GM21381 (cell line): ENCODE results near the gene ADGRF5.

Experiments used
- ATAC-seq: cut with Tn5 transposase; IDR thresholded peaks from one replicate; pipeline ENCODE4 v1.9.1; 2021; ENCODE audit warnings: mild to moderate bottlenecking, moderate library complexity; ENCODE audit not compliant: unreplicated experiment

The ADGRF5 gene, protein sequence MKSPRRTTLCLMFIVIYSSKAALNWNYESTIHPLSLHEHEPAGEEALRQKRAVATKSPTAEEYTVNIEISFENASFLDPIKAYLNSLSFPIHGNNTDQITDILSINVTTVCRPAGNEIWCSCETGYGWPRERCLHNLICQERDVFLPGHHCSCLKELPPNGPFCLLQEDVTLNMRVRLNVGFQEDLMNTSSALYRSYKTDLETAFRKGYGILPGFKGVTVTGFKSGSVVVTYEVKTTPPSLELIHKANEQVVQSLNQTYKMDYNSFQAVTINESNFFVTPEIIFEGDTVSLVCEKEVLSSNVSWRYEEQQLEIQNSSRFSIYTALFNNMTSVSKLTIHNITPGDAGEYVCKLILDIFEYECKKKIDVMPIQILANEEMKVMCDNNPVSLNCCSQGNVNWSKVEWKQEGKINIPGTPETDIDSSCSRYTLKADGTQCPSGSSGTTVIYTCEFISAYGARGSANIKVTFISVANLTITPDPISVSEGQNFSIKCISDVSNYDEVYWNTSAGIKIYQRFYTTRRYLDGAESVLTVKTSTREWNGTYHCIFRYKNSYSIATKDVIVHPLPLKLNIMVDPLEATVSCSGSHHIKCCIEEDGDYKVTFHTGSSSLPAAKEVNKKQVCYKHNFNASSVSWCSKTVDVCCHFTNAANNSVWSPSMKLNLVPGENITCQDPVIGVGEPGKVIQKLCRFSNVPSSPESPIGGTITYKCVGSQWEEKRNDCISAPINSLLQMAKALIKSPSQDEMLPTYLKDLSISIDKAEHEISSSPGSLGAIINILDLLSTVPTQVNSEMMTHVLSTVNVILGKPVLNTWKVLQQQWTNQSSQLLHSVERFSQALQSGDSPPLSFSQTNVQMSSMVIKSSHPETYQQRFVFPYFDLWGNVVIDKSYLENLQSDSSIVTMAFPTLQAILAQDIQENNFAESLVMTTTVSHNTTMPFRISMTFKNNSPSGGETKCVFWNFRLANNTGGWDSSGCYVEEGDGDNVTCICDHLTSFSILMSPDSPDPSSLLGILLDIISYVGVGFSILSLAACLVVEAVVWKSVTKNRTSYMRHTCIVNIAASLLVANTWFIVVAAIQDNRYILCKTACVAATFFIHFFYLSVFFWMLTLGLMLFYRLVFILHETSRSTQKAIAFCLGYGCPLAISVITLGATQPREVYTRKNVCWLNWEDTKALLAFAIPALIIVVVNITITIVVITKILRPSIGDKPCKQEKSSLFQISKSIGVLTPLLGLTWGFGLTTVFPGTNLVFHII (N-terminal part only)

GRCh38 chr6:46921731-46922130 lies at the start of gene ADGRF5:
ADGRF5 (minus strand) TSS chr6:46921938; CDS start chr6:46906762, 15,176 bp downstream.
- ATAC-seq, result no peak

GRCh38 chr6:46969206-46969605 lies 47.5 kb upstream of the ADGRF5 start:
- ATAC-seq, result no peak

- no peak for ATAC-seq
Measured at GRCh38 chr6:46967826-46968349, 46.1 kb upstream of the ADGRF5 start.

GRCh38 chr6:46964716-46965519 lies 43.2 kb upstream of the ADGRF5 start:
- ATAC-seq, result no peak

- no peak for ATAC-seq
Measured at GRCh38 chr6:46963626-46964025, 41.9 kb upstream of the ADGRF5 start.

DNA sequence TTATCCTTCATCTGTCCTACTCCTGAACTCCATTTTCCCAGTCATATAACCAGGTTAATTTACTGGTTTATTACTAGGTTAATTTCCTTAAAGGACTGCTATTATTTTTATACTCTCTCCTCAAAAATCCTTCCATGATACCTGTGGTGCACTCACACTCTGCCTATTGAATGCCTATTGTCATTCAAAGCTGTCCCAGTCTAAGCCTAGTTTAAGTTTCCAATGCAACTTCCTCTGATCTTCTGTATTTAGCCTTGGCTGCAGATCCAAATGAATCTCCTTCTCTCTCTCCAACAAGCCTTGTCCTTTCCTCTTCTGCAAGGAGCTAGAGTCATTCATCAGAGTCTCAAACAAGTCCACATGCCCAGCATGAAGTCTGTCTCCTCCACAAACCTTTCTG lies 41.3 kb upstream of the ADGRF5 start:
- ATAC-seq, result no peak

GRCh38 chr6:46961711-46962110 lies 40.0 kb upstream of the ADGRF5 start:
- ATAC-seq, result no peak

- no peak for ATAC-seq
Measured at GRCh38 chr6:46961232-46961631, 39.5 kb upstream of the ADGRF5 start.

- no peak for ATAC-seq
Measured at GRCh38 chr6:46959419-46959818, 37.7 kb upstream of the ADGRF5 start.

DNA sequence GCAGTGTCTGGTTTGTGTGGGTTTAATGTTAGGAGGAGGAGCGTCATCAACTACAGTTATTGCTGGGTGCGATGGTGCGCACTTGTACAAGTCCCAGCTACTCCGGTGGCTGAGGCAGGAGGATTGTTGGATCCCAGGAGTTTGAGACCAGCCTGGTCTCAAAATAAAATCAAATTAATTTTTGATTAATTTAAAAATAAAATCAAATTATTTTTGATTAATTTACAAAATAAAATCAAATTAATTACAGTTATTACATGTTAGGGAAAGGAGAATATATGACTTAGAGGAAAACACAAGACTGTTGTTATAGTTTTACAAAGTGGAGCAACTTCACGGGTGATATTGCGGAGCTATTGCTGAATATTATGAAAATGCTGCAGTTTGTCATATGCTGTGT lies 34.7 kb upstream of the ADGRF5 start:
- no peak for ATAC-seq

DNA sequence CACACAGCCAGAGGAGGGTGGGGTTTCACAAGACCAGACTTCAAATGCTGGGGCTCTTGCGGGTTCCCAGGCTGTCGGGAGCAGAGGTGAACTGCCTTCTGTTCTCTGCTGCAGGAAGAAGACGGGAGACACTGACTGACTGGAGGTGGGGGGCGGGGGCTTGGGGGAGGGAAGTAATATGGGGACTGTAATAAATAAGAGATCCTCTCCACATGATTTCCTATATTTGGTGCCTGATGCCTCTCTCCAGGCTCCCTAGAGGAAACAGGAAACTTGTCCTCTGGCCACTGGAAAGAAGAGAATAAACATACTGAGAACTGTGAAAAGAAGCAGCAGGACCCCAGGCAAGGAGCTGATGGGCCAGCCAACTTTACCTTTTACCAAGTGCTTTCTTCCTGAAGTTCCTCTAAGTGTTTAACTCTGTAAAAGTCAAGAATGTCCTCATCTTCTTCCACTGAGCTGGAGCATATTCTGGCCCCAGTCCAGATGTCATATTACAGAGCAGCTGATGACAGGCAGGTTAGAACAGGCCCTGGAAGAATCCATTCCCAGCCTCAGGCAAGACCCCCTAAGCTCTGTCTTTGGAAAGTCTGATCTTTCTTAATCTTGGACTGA lies 33.2 kb upstream of the ADGRF5 start:
- no peak for ATAC-seq

DNA sequence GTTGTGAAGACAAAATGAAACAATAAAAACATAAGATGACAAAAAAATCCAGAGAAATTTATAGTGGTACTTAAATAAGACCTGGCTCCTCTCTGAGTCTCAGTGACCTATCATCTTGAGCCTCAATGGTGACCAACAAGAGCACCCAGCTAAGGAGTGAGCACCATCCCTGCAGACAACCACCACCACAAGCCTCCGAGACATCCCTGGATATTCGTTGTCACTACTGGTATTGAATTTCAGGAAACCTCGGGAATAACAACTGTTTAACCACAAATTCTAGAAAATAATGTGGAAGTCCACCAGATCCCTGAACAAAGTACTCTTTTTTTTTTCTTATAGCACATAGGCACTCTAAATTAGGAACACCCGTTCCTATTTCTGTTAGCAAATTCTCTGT lies 32.2 kb upstream of the ADGRF5 start:
- no peak for ATAC-seq

- ATAC-seq, result no peak
Measured at GRCh38 chr6:46949632-46950280, 28.0 kb upstream of the ADGRF5 start.

GRCh38 chr6:46948699-46949098 lies 27.0 kb upstream of the ADGRF5 start:
- no peak for ATAC-seq

GRCh38 chr6:46947497-46947896 lies 25.8 kb upstream of the ADGRF5 start:
- ATAC-seq, result no peak

DNA sequence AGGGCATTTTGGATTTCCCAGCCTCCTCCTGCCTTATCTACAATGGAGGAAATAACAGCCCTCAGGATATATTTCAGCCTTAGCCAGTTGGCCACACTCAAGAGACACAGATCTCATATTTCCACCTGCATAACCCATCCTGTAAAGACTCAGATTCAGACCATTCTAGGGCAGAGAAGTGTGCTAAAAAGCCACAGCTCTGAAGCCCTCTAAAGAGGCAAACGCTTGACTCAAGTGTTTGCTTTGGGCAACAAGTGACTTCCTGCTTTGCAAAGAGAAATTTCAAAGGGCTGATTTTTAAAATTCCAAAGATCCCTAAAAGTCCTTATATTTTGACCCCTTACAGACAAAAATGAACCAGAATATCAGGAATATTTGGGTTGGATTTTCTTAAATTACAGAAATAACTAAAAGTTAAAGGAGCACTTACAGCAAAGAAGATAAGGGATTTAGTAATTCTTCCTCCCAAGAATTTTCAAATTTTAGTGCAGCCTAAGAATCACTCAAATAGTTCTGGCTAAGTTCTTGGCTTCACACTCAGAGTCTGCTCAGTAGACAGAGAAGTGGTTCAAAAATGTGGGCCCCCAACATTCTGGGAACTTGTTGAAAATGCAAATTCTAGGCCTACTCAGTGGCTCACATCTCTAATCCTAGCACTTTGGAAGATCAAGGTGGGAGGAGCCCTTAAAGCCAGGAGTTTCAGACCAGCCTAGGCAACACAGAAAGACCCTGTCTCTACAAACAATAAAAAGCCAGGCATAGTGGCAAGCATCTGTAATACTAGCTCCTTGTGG lies 18.9 kb upstream of the ADGRF5 start:
- ATAC-seq, result no peak

DNA sequence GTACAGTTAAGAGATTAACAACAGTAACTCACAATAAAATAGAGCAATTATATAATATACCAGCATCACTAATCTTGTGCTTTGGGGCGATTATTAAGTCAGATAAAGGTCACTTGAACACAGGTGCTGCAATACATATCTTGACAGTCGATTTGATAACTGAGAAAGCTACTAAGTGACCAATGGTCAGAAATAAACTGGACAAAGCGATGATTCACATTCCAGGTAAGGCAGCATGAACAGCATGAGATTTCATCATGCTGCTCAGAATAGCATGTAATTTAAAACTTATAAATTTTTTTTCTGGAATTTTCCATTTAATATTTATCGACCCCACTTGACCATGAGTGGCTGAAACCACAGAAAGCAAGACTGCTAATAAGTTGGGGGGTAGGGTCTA lies 15.9 kb upstream of the ADGRF5 start:
- ATAC-seq, result no peak

GRCh38 chr6:46935687-46936086 lies 13.9 kb upstream of the ADGRF5 start:
- no peak for ATAC-seq
